Coronary artery (tissue), 2 donors: ENCODE measurements around the gene TP73.

Source experiments
- DNase-seq: peaks from one replicate; pipeline ENCODE4 v3.0.0-alpha.2; 2017; ENCODE audit warnings: low spot score
- H3K27ac ChIP-seq, 2 donors: fragments of 200-600 bp; sonication (generic); one replicate each; pipeline ENCODE4 v1.5.1; 2016 to 2019
- H3K4me3 ChIP-seq: fragments of 200-600 bp; sonication (generic); 2 replicates; pipeline ENCODE4 v1.5.1; 2016; ENCODE audit warnings: mild to moderate bottlenecking, moderate library complexity
- CTCF ChIP-seq: fragments of 200-600 bp; sonication (generic); IDR thresholded peaks from one replicate; pipeline ENCODE4 v1.5.1; 2019; ENCODE audit warnings: antibody characterized with exemption

The TP73 gene

DNA sequence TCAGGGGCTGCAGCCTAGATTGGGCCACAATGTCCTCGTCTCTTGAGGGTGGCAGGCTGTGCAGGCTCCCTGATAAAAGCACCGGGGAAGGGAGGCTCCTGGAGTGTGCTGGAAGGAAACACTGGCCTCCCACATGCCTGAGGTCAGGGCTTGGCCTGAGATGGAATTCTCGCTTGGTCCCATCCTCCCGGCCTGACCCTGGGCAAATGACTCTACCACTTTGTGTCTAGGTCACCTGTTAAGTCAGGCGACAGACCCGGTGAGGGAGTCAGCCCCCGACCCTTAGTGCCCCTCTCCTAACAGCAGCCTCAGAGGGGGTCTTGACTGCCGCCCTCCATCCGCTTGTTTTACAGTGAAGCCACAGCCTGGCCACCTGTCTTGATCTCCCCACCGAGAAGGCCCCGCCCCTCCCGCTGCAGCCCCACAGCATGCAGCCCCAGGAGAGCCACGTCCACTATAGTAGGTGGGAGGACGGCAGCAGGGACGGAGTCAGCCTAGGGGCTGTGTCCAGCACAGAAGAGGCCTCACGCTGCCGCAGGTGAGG, 122.7 kb downstream of the TP73 start:
- TF ChIP-seq CTCF, result no peak
- no peak for DNase-seq
- peak overlapping the region in 1 of 2 donors; percentile 3 for H3K27ac ChIP-seq
- no peak overlapping the region for H3K4me3 ChIP-seq

DNA sequence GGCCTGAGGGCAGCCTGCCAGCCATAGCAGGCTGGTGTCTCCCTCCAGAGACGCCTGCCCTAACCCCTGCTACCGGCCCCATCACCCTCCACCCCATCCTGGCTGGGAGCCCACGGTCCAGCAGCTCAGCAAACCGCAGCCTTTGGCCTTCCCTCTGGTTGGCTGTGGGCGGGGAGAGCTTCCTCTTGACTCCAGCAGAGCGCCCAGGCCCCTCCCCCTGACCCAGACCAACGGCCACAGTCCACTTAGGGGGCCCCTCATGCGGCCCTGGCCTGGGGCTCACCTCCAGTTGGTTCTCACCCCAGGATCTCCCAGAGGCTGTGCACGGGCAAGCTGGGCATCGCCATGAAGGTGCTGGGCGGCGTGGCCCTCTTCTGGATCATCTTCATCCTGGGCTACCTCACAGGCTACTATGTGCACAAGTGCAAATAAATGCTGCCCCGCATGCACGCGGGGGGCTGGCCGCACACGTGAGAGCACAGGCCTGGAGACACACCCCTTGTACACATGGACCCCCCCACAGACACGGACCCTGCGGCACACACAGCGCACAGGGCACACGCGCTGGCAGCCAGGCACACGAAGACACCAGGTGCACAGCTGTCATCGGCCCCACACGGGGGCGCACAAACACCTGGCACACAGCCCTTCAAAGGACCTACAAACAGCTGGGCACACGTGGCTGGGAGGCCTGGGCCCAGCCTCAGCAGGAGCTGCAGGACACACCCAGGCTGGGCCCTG, 123.3 kb downstream of the TP73 start:
- Histone ChIP-seq H3K4me3 (no peak overlapping the region), H3K27ac (no peak overlapping the region)
- no peak for DNase-seq
- TF ChIP-seq CTCF, result no peak

- no peak for DNase-seq
- Histone ChIP-seq H3K27ac (no peak overlapping the region), H3K4me3 (no peak overlapping the region)
- TF ChIP-seq CTCF, result no peak
Measured at GRCh38 chr1:3776231-3776961, 124.1 kb downstream of the TP73 start.

- no peak for TF ChIP-seq CTCF
- H3K4me3 ChIP-seq, result no peak overlapping the region
- no peak overlapping the region for H3K27ac ChIP-seq
- no peak for DNase-seq
Measured at GRCh38 chr1:3777078-3777547, 124.8 kb downstream of the TP73 start.

DNA sequence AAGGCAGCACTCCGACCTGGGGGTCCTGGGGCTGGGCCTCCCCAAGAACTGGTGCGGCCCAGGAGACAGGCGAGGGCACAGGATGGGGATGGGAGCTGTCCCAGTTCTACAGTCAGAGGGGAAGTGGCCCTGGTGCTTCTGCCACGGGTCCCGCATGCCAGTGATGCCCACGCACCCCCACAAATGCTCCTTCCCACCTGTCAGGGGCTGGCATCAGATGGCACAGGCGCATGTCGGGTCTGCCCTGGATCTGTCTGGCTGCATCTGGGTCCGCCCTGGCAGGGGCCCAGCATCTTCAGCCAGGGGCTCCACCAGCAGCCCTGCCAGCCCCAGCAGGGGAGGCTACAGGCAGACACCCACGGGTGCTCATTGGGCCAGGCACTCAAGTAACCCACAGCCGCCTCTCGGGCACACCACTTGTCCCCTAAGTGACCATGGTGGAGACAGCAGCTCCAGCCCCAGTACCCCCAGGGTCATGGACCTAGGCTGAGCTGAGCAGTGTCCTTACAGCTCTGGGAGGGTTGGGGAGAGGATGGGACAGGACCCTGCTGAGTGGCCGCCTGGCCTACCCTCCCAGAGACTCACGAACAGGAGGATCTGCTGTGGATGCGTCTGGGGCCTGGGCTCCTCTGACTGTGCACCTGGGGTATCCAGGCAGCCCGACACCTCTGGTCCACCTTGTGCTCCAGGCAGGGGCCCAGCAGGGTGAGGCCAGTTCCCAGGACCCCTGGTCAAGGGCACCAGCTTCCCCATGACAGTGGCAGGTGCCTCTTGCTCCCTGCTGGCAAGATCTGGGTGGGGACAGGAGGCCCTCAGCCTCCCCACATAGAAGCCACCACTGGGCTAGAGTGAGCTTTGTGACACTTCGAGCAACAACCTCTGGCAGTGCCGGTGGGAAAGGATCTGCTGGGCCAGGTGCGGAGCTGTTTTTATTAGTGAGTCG, 125.6 kb downstream of the TP73 start:
- no peak overlapping the region for H3K27ac ChIP-seq
- DNase-seq, result no peak
- H3K4me3 ChIP-seq, result no peak overlapping the region
- no peak for TF ChIP-seq CTCF

DNA sequence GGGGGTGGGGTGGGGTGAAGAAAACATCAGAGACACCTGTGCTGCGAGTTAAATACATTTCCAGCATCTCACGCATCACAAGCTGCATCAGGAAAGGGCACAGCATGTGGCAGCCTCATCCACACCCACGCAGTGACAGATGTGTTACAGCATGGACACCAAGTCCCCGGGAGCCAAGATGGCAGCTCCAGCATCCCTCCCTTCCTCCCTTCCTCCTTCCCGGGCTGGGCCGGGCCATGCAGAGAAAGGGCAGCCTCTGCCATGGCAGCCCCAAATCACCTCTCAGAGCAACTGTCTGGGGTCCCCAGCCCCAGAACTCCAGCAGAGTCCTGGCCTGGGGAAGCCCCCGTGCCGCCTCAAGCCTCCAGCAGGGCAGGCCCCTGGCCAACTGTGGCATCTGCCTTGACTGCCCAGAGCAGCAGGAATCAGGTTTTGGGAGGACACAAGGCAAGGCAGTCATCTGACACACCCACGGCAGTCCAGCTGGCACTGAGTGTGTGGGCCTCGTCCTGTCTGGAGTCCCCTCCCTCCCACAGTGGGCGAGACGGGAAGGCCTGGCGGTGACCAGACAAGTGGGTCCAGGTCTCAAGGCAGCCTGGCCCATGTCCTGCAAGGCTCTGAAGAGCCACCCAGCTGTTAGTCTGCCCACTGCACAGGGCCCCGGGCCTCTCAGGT, 126.4 kb downstream of the TP73 start:
- no peak overlapping the region for H3K4me3 ChIP-seq
- no peak for TF ChIP-seq CTCF
- H3K27ac ChIP-seq, result no peak overlapping the region
- no peak for DNase-seq
